Ovary (tissue), 9 donors: ENCODE data around the gene KCTD10. TPM values are rescaled to one million over a fixed set of nuclear protein-coding genes. Genes with fewer than 3 reads are reported as not detected.

Experiments used
- DNase-seq, 5 donors: peaks; one replicate each; pipeline ENCODE4 v3.0.0-alpha.2; 2019 to 2020
- H3K27ac ChIP-seq, 2 donors: fragments of 200-600 bp; one replicate each; pipeline versions ENCODE4 v1.5.1 to v1.8.0; 2019 to 2022
- H3K27me3 ChIP-seq: fragments of 200-600 bp; one replicate; pipeline ENCODE4 v1.8.0; 2022
- H3K36me3 ChIP-seq: fragments of 200-600 bp; sonication (generic); one replicate; pipeline ENCODE4 v1.5.1; 2019
- H3K4me1 ChIP-seq: one replicate; pipeline ENCODE4 v1.8.1; 2013; ENCODE audit warnings: mild to moderate bottlenecking, moderate library complexity; ENCODE audit not compliant: insufficient read depth
- H3K4me3 ChIP-seq: fragments of 200-600 bp; sonication (generic); one replicate; pipeline ENCODE4 v1.5.1; 2017
- H3K9me3 ChIP-seq, 2 donors: fragments of 200-600 bp in 1 of 2; sonication (generic) in 1 of 2; one replicate each; pipeline versions ENCODE4 v1.5.1 to v1.8.1; 2013 to 2019; ENCODE audit warnings: mild to moderate bottlenecking in 1 of 2, moderate library complexity in 1 of 2
- CTCF ChIP-seq, 3 donors: fragments of 450-650 bp in 2 of 3; fragments of 200-600 bp in 1 of 3; IDR thresholded peaks; one replicate each; pipeline versions ENCODE4 v1.5.1 to v1.8.0; 2016 to 2022; ENCODE audit warnings: antibody characterized with exemption in 3 of 3, mild to moderate bottlenecking in 1 of 3
- EP300 ChIP-seq: sonication (generic); formaldehyde crosslinking; IDR thresholded peaks from one replicate; pipeline ENCODE4 v1.6.1; 2017; ENCODE audit warnings: antibody characterized with exemption
- POLR2A ChIP-seq: fragments of 450-650 bp; IDR thresholded peaks from one replicate; pipeline ENCODE4 v1.6.1; 2017; ENCODE audit warnings: antibody characterized with exemption, mild to moderate bottlenecking, moderate library complexity
- WGBS, 3 donors: extraction: QIAGEN DNeasy Blood & Tissue Kit in 1 of 3; methylation state at CpG; one replicate each; pipeline versions ENCODE4 v1.1.5 to v1.1.7; 2013 to 2017; 5-methylcytosine and 5-hydroxymethylcytosine counted together
- intact Hi-C, 4 donors: fragments of 100-400 bp; cut with DNase I; formaldehyde crosslinking; loops; one replicate each; pipeline versions ENCODE4 v1.11.0 to v1.15.1; 2022 to 2023
- polyA plus RNA-seq, 2 donors: library from polyadenylated mRNA; stranded (reverse); fragments of 200-250 nt in 1 of 2; fragments of 350-450 nt in 1 of 2; fragmentation: Illumina TruSeq in 1 of 2; extraction: RNeasy Lipid Tissue Mini Kit (QIAGEN cat#74804) in 1 of 2; gene quantifications; one replicate each; pipeline ENCODE4 v1.2.3, GENCODE V29; 2013 to 2014
- total RNA-seq, 7 donors: library from RNA; depleted of rRNA in 2 of 7; stranded (reverse); fragments of >200 nt in 2 of 7; fragmentation: NEBNext Ultra II Directional in 3 of 7; extraction: Animal tissue kit (Norgen Biotek cat#: 25700) in 3 of 7; gene quantifications; one replicate each; pipeline versions ENCODE4 v1.1.0 to v1.2.4, GENCODE V29; 2016 to 2023
- donor health status: DM: no; HTN: no; CAD: no; lungs with moderate emphysema.
- donor health status: DM: no; HTN: no; CAD: no.
- donor health status: Bipolar disorder and iron deficiency.
- donor health status: DM: yes; HTN: yes; CAD: no.
- donor health status: DM: no; HTN: no; CAD: no.
- donor health status: DM: yes; HTN: yes; CAD: no.

Gene KCTD10
- total and polyA plus RNA-seq, 9 donors: 21.6 to 70.6 (median 38.0) TPM

- Histone ChIP-seq H3K27me3 (no peaks in the 10 kb centered on the region), H3K36me3 (no peaks in the 10 kb centered on the region), H3K27ac (no peak overlapping the region), H3K9me3 (no peaks in the 10 kb centered on the region), H3K4me1 (no peaks in the 10 kb centered on the region), H3K4me3 (no peak overlapping the region)
- intact Hi-C loops: no loop called here
- WGBS, 3 donors: 93% methylated on average over 14 of the region's 14 CpGs
- no peak for DNase-seq
- TF ChIP-seq EP300: no peak
- no peak for TF ChIP-seq CTCF (IDR thresholded peaks at IDR 0.05)
- no peak for TF ChIP-seq POLR2A
Observed at GRCh38 chr12:109489016-109489954, 12.2 kb upstream of the KCTD10 start.

GRCh38 chr12:109488051-109488665 is 11.1 kb upstream of the KCTD10 start:
- Histone ChIP-seq H3K36me3 (no peaks in the 10 kb centered on the region), H3K4me1 (no peaks in the 10 kb centered on the region), H3K4me3 (no peak overlapping the region), H3K9me3 (no peaks in the 10 kb centered on the region), H3K27ac (no peak overlapping the region), H3K27me3 (no peaks in the 10 kb centered on the region)
- WGBS, 3 donors: 78 to 88% (median 85%) methylated on average over 7 of the region's 7 CpGs
- intact Hi-C loops: no loop called here
- DNase-seq: no peak
- no peak for TF ChIP-seq EP300
- no peak for TF ChIP-seq POLR2A
- TF ChIP-seq CTCF (IDR thresholded peaks at IDR 0.05): no peak

GRCh38 chr12:109487181-109488050 is 10.3 kb upstream of the KCTD10 start:
- Histone ChIP-seq H3K9me3 (no peaks in the 10 kb centered on the region), H3K36me3 (no peaks in the 10 kb centered on the region)
- no peak for DNase-seq

More at GRCh38 chr12:109487181-109488050, 10.3 kb upstream of the KCTD10 start:
- Histone ChIP-seq H3K27ac (no peak overlapping the region), H3K27me3 (no peaks in the 10 kb centered on the region), H3K4me3 (no peak overlapping the region), H3K4me1 (no peaks in the 10 kb centered on the region)
- WGBS, 3 donors: 72 to 84% (median 75%) methylated on average over 9 of the region's 9 CpGs
- intact Hi-C loops: no loop called here
- TF ChIP-seq CTCF (IDR thresholded peaks at IDR 0.05) (no peak), POLR2A (no peak), EP300 (no peak)
